ENCODE data around the gene SYCE3. TPM values are rescaled to one million over a fixed set of nuclear protein-coding genes. Genes with fewer than 3 reads are reported as not detected.
A peak's percentile ranks its signal among the peaks of the same experiment; 100 is the strongest.

SYCE3 gene
- total and polyA plus RNA-seq, 7 donors: not detected

DNA sequence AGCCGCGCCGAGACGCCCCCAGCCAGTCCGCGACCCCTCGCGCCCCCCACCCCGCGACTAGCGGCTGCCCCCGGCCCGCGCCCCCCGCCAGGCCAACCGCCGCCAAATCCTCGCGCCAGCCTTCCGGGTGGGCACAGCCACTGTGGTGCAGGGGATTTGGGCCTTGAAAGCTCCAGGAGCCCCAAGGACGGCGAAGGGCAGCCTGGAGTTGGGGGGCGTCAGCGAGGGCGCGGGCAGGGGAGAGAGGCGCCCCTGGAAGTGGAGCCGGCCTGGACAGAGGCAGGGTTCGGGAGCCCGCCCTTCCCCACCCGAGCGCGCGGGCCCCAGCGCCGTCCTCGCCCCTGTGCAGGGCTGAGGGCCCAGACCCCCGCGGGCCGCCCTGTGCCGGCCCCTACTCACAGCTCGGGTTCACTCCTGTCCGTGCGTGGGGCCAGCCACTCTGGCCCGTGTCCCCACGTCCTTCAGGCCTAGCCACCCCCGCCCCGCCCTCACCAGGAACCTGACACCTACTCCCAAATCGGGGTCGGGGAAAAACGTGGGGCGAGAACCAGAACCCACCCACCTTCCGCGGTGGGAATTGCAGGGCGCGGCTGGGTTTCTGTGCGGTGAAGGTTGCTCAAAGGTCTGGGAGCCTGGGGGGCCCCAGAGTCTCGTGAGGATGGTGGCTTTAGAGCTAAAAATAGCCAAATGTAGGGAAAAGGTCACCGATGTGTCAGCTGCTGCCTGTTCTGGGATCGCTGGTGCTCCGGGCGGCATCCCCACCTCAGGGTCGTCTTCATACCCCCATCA, 15.5 kb upstream of the SYCE3 start, which contains the start of gene CPT1B:
CPT1B (minus strand) TSS at position 441 of the 789 bp plus-strand sequence. CDS start 512 bp downstream, outside the sequence.
- H3K4me3 ChIP-seq: peak within 1 kb of the TSS; percentile 72
- DNase-seq (peak; percentile 57 to 85), ATAC-seq (peak; percentile 14 to 62 (median 41))
- intact Hi-C loops (cut with DNase I): loop anchor here (5.0 kb wide), 2 partner anchors 44 to 71 kb away; partner anchors contain the start of genes LMF2 (in 2 of the 2) and NCAPH2 (in 2 of the 2)
- WGBS, 3 donors: 7 to 15% (median 13%) methylated on average over 39 to 63 of the region's 63 CpGs
- H3K36me3 ChIP-seq (ENCODE audit: insufficient read depth in 1 of 2, low read depth in 1 of 2): peaks cover 0 to 48% of the 10 kb centered on the region in 2 donors
- no peaks in the 10 kb centered on the region for H3K27me3 ChIP-seq (ENCODE audit: insufficient read depth in 3 of 3, low read length in 2 of 3)
- H3K27ac ChIP-seq: peak within 1 kb of the TSS; percentile 89
- peaks cover 30% of the 10 kb centered on the region for H3K4me1 ChIP-seq
- H3K9me3 ChIP-seq: no peaks in the 10 kb centered on the region
- TF ChIP-seq, protein P1, sequence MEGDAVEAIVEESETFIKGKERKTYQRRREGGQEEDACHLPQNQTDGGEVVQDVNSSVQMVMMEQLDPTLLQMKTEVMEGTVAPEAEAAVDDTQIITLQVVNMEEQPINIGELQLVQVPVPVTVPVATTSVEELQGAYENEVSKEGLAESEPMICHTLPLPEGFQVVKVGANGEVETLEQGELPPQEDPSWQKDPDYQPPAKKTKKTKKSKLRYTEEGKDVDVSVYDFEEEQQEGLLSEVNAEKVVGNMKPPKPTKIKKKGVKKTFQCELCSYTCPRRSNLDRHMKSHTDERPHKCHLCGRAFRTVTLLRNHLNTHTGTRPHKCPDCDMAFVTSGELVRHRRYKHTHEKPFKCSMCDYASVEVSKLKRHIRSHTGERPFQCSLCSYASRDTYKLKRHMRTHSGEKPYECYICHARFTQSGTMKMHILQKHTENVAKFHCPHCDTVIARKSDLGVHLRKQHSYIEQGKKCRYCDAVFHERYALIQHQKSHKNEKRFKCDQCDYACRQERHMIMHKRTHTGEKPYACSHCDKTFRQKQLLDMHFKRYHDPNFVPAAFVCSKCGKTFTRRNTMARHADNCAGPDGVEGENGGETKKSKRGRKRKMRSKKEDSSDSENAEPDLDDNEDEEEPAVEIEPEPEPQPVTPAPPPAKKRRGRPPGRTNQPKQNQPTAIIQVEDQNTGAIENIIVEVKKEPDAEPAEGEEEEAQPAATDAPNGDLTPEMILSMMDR (IDR thresholded peaks at IDR 0.05): no peak

DNA sequence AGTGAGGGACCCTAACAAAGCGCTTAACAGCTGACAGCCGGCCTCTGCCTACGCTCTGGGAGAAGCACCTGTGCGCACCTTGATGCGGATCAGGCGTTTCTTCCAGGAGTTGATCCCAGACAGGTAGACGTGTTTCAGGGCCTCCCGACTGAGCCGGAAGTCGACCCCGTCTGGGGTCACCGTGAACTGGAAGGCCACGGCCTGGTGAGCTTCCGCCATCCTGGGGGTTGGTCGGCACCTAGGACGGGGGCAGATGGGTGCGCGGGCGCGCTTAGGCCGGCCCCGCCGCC, 14.9 kb upstream of the SYCE3 start:
- Histone ChIP-seq H3K4me1 (peaks cover 30% of the 10 kb centered on the region), H3K27ac (peak overlapping the region; percentile 89), H3K4me3 (peak overlapping the region; percentile 72), H3K27me3 (ENCODE audit: insufficient read depth in 3 of 3, low read length in 2 of 3) (no peaks in the 10 kb centered on the region), H3K36me3 (ENCODE audit: insufficient read depth in 1 of 2, low read depth in 1 of 2) (peaks cover 0 to 54% of the 10 kb centered on the region in 2 donors), H3K9me3 (no peaks in the 10 kb centered on the region)
- ATAC-seq: no peak
- TF ChIP-seq, protein P1 (IDR thresholded peaks at IDR 0.05): no peak
- intact Hi-C loops (cut with DNase I): loop anchor here (5.0 kb wide), 2 partner anchors 45 to 70 kb away; partner anchors contain the start of genes LMF2 (in 2 of the 2) and NCAPH2 (in 2 of the 2)
- DNase-seq: no peak
- WGBS, 3 donors: 31 to 35% (median 35%) methylated on average over 19 to 23 of the region's 23 CpGs

DNA sequence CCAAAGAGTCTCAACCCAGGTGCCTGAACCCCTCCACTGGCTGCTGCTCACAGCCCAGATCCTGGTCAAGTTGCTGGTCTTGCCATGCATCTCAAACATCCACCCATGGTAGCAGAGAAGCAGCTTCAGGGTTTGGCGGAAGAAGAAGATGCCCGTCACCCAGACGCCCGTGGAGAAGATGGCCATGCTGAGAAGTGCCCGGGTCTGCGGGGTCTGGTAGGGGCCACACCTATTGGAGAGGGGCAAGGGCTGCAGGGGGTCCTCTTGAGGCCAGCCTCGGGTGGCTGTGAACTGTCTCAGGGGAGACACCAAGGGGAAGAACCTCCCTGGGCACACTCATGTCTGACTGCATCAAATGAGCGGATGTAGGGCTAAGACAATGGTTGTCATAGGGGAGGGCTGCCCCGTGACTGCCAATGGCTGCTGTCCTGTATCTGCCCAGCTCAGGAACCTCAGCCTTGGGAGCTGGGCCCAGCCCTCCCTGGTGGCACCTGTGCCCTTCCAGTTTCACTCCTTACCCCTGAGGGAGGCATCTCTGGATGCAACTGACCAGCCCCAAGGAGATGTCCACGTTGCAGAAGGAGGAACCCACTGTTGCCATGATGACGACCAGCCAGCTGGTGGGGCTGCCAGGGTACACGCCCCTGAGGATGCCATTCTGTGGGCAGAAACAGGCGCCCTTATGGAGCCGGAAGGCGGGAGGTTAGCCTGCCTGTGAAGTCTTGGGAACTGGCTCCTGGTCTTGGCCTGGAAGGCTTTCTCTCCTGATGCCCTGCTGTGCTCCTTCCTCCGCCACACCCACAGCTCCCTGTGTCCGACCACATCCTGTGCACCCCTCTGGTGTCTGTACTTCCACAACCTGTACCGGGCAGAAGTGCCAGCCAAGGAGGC, 14.3 kb upstream of the SYCE3 start:
- Histone ChIP-seq H3K27me3 (ENCODE audit: insufficient read depth in 3 of 3, low read length in 2 of 3) (no peaks in the 10 kb centered on the region), H3K9me3 (no peaks in the 10 kb centered on the region), H3K27ac (peak overlapping the region; percentile 89), H3K36me3 (ENCODE audit: insufficient read depth in 1 of 2, low read depth in 1 of 2) (peaks cover 0 to 59% of the 10 kb centered on the region in 2 donors), H3K4me3 (peak overlapping the region; percentile 72), H3K4me1 (peaks cover 30% of the 10 kb centered on the region)
- ATAC-seq: no peak
- TF ChIP-seq, protein P1 (IDR thresholded peaks at IDR 0.05): no peak
- WGBS, 3 donors: 59 to 72% (median 66%) methylated on average over 18 of the region's 18 CpGs
- DNase-seq: no peak
- intact Hi-C loops (cut with DNase I): loop anchor here (5.0 kb wide), 2 partner anchors 45 to 70 kb away; partner anchors contain the start of genes LMF2 (in 2 of the 2) and NCAPH2 (in 2 of the 2)

DNA sequence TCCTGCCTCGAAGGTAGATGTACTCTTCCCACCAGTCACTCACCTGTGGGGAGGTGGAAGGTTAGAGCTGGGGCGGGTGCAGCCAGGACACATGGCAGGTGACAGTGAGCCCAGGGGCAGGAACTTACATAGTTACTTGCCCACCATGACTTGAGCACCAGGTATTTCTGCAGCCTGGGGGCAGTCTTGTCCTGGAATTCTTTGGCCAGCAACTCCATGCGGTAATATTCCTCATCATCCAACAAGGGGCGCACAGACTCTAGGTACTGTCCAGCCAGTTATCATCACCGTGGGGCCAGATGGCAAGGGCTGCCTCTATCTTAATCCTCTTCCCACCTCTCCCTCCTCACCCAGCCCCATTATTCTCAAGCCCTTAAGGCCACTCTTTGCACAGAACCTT, 13.4 kb upstream of the SYCE3 start:
- Histone ChIP-seq H3K4me1 (peaks cover 25% of the 10 kb centered on the region), H3K4me3 (no peak overlapping the region), H3K36me3 (ENCODE audit: insufficient read depth in 1 of 2, low read depth in 1 of 2) (peaks cover 0 to 69% of the 10 kb centered on the region in 2 donors), H3K27me3 (ENCODE audit: insufficient read depth in 3 of 3, low read length in 2 of 3) (no peaks in the 10 kb centered on the region), H3K27ac (no peak overlapping the region), H3K9me3 (no peaks in the 10 kb centered on the region)
- ATAC-seq: peak in 2 of 4 donors; percentile 9 to 23
- TF ChIP-seq, protein P1 (IDR thresholded peaks at IDR 0.05): peak; percentile 20
- 45 to 53% (median 47%) methylated on average over 5 of the region's 5 CpGs for WGBS, 3 donors
- intact Hi-C loops (cut with DNase I): loop anchor here (5.0 kb wide), 2 partner anchors 46 to 69 kb away; partner anchors contain the start of genes LMF2 (in 2 of the 2) and NCAPH2 (in 2 of the 2)
- no peak for DNase-seq

Data from psoas muscle (tissue), 8 donors.